CD4-positive, alpha-beta T cell treated with Interleukin-4 for 1 hour (primary cell): ENCODE results near the gene TGFA.

Experiments used
- DNase-seq, 2 donors: peaks; one replicate each; pipeline ENCODE4 v3.0.0-alpha.2; 2020 to 2022

TGFA gene

GRCh38 chr2:70403267-70404053 lies 150.2 kb downstream of the TGFA start:
- DNase-seq, result no peak

GRCh38 chr2:70400539-70400938 lies 153.1 kb downstream of the TGFA start:
- DNase-seq, result no peak

GRCh38 chr2:70399046-70399445 lies 154.6 kb downstream of the TGFA start:
- DNase-seq, result no peak
